Endothelial cell of umbilical vein (primary cell): ENCODE results near the gene RIPOR1.

ENCODE experiments used
- EZH2 ChIP-seq: IDR thresholded peaks from 2 replicates; pipeline ENCODE4 v1.6.1; 2012; ENCODE audit warnings: borderline replicate concordance, low read depth, mild to moderate bottlenecking, moderate library complexity, low read length, inconsistent platforms; ENCODE audit not compliant: severe bottlenecking
- GATA2 ChIP-seq: IDR thresholded peaks from 2 replicates; pipeline ENCODE4 v1.7.0; 2011; ENCODE audit warnings: low read depth, mild to moderate bottlenecking, moderate library complexity, mixed read lengths, low read length; ENCODE audit not compliant: insufficient read length, insufficient read depth
- JUN ChIP-seq: IDR thresholded peaks from 2 replicates; pipeline ENCODE4 v1.6.1; 2011; ENCODE audit warnings: borderline replicate concordance, low read depth; ENCODE audit not compliant: insufficient read length, insufficient read depth
- MYC ChIP-seq: IDR thresholded peaks from one replicate; pipeline ENCODE4 v1.6.1; 2011; ENCODE audit warnings: mild to moderate bottlenecking, low read depth, low read length
- POLR2A ChIP-seq: IDR thresholded peaks from 2 replicates; pipeline ENCODE4 v1.6.1; 2012; ENCODE audit warnings: low read depth, mild to moderate bottlenecking, control low read depth, low read length
- POLR2AphosphoS5 ChIP-seq: IDR thresholded peaks from 2 replicates; pipeline ENCODE4 v1.6.1; 2012; ENCODE audit warnings: low read depth, mild to moderate bottlenecking, control low read depth, low read length, moderate library complexity; ENCODE audit not compliant: insufficient read depth
- TF ChIP-seq, protein P1 (sequence below), 2 donors: IDR thresholded peaks; 1 replicate in 1 of 2; 2 replicates in 1 of 2; pipeline ENCODE4 v1.5.1; 2011; ENCODE audit warnings: low read length in 2 of 2, mild to moderate bottlenecking in 2 of 2, moderate library complexity in 2 of 2, control low read depth in 1 of 2, inconsistent platforms in 1 of 2, low read depth in 1 of 2; ENCODE audit not compliant: insufficient read depth in 1 of 2; ENCODE audit errors: extremely low read depth in 1 of 2
- TF ChIP-seq, protein P2 (sequence below): IDR thresholded peaks from 2 replicates; pipeline ENCODE4 v1.6.1; 2011; ENCODE audit not compliant: insufficient read depth, insufficient read length

DNA sequence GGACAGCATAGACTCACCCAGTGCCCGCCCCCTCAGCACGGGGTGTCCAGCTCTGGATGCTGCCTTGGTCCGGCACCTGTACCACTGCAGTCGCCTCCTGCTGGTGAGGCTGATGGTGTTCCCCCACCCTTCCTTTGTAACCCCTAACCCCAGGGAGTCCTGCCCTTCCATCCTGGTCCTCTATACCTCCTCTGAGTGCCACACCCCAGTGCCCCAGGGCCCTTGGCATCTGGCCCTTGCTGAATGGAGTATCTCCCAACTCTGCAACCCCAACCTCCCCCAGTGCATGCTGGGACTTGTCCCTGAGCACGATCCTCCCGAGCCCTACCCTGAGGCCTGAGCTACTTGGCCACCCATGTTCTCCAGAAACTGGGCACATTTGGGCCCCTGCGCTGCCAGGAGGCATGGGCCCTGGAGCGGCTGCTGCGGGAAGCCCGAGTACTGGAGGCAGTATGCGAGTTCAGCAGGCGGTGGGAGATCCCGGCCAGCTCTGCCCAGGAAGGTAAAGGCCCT lies 15.8 kb downstream of the RIPOR1 start:
- TF ChIP-seq GATA2 (no peak), MYC (no peak), POLR2AphosphoS5 (no peak), EZH2 (no peak), JUN (no peak), POLR2A (no peak)
- TF ChIP-seq, protein P1, sequence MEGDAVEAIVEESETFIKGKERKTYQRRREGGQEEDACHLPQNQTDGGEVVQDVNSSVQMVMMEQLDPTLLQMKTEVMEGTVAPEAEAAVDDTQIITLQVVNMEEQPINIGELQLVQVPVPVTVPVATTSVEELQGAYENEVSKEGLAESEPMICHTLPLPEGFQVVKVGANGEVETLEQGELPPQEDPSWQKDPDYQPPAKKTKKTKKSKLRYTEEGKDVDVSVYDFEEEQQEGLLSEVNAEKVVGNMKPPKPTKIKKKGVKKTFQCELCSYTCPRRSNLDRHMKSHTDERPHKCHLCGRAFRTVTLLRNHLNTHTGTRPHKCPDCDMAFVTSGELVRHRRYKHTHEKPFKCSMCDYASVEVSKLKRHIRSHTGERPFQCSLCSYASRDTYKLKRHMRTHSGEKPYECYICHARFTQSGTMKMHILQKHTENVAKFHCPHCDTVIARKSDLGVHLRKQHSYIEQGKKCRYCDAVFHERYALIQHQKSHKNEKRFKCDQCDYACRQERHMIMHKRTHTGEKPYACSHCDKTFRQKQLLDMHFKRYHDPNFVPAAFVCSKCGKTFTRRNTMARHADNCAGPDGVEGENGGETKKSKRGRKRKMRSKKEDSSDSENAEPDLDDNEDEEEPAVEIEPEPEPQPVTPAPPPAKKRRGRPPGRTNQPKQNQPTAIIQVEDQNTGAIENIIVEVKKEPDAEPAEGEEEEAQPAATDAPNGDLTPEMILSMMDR (IDR thresholded peaks at IDR 0.05; ENCODE audit: extremely low read depth in 1 of 2, insufficient read depth in 1 of 2, low read depth in 1 of 2, low read length in 2 of 2), result peak in 1 of 2 donors; percentile 24
- TF ChIP-seq, protein P2, sequence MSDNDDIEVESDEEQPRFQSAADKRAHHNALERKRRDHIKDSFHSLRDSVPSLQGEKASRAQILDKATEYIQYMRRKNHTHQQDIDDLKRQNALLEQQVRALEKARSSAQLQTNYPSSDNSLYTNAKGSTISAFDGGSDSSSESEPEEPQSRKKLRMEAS, result no peak
